Lung (tissue), 12 donors: ENCODE measurements around the gene MAP7. TPM values are rescaled to one million over a fixed set of nuclear protein-coding genes. Genes with fewer than 3 reads are reported as not detected.
"Not testable (repeated sequence)": the region's sequence is repeated elsewhere in the genome, so short reads cannot be mapped to it uniquely, and the experiment has no call there.

ENCODE experiments used
- ATAC-seq: fragments of 200-7000 bp; cut with Tn5 transposase; one replicate; pipeline ENCODE4 v1.9.1; 2020; ENCODE audit warnings: moderate number of reproducible peaks; ENCODE audit not compliant: insufficient read depth, low FRiP score
- DNase-seq, 3 donors: peaks; one replicate each; pipeline ENCODE4 v3.0.0-alpha.2; 2013 to 2017
- H3K27ac ChIP-seq, 2 donors: one replicate each; pipeline ENCODE4 v1.5.1; 2013; ENCODE audit warnings: mild to moderate bottlenecking in 2 of 2, moderate library complexity in 2 of 2, control low read depth in 1 of 2, inconsistent platforms in 1 of 2, low read depth in 1 of 2, low read length in 1 of 2
- H3K27me3 ChIP-seq, 3 donors: one replicate each; pipeline ENCODE4 v1.5.1; 2013; ENCODE audit warnings: low read length in 2 of 3; ENCODE audit not compliant: control insufficient read depth in 3 of 3, insufficient read depth in 3 of 3
- H3K36me3 ChIP-seq, 4 donors: one replicate each; pipeline ENCODE4 v1.5.1; 2013; ENCODE audit warnings: low read length in 4 of 4, mild to moderate bottlenecking in 1 of 4, moderate library complexity in 1 of 4; ENCODE audit not compliant: control insufficient read depth in 4 of 4, insufficient read depth in 4 of 4
- H3K4me1 ChIP-seq, 5 donors: one replicate each; pipeline ENCODE4 v1.5.1; 2013; ENCODE audit warnings: low read length in 5 of 5, mild to moderate bottlenecking in 2 of 5, moderate library complexity in 1 of 5; ENCODE audit not compliant: control insufficient read depth in 5 of 5, insufficient read depth in 5 of 5
- H3K4me3 ChIP-seq: one replicate; pipeline ENCODE4 v1.5.1; 2013; ENCODE audit warnings: mild to moderate bottlenecking, control low read depth, moderate library complexity
- H3K9ac ChIP-seq, 2 donors: one replicate each; pipeline ENCODE4 v1.5.1; 2013; ENCODE audit warnings: low read length in 2 of 2, control low read depth in 1 of 2; ENCODE audit not compliant: insufficient read depth in 1 of 2
- H3K9me3 ChIP-seq, 4 donors: one replicate each; pipeline ENCODE4 v1.5.1; 2013; ENCODE audit warnings: low read length in 3 of 4, mild to moderate bottlenecking in 1 of 4, moderate library complexity in 1 of 4; ENCODE audit not compliant: control insufficient read depth in 4 of 4, insufficient read depth in 3 of 4
- CTCF ChIP-seq: IDR thresholded peaks from 2 replicates; pipeline ENCODE4 v1.5.1; 2012; ENCODE audit warnings: mild to moderate bottlenecking; ENCODE audit errors: control extremely low read depth, extremely low read depth
- WGBS, 2 donors: extraction: QIAGEN DNeasy Blood & Tissue Kit; methylation state at CpG; one replicate each; pipeline ENCODE4 v1.1.7; 2013; 5-methylcytosine and 5-hydroxymethylcytosine counted together
- polyA plus RNA-seq, 2 donors: library from polyadenylated mRNA; stranded (reverse); fragments of 200-250 nt; gene quantifications; one replicate each; pipeline ENCODE4 v1.2.1, GENCODE V29; 2013
- total RNA-seq, 2 donors: library from RNA; depleted of rRNA in 1 of 2; stranded (reverse); fragments of >200 nt in 1 of 2; gene quantifications; one replicate each; pipeline ENCODE4 v1.2.1, GENCODE V29; 2014 to 2021
- donor health status: control.
- donor health status: control.
- donor health status: Bipolar disorder and iron deficiency.
- donor health status: healthy.
- donor health status: DM: yes; HTN: yes; CAD: no.

MAP7 gene
- total and polyA plus RNA-seq, 4 donors = 8.4 to 23.4 (median 12.3) TPM

GRCh38 chr6:136437246-136437645 lies 113.0 kb downstream of the MAP7 start:
- WGBS, 2 donors = 90 to 96% methylated on average over 3 of the region's 3 CpGs
- no peak for DNase-seq
- H3K9ac ChIP-seq = no peak overlapping the region
- no peaks in the 10 kb centered on the region for H3K9me3 ChIP-seq
- H3K36me3 ChIP-seq = no peaks in the 10 kb centered on the region
- H3K27me3 ChIP-seq = no peaks in the 10 kb centered on the region
- peaks cover 0 to 3% (median 0%) of the 10 kb centered on the region in 5 donors for H3K4me1 ChIP-seq
- no peak for ATAC-seq
- no peak overlapping the region for H3K4me3 ChIP-seq
- no peak overlapping the region for H3K27ac ChIP-seq
- no peak for TF ChIP-seq CTCF

GRCh38 chr6:136435101-136435500 lies 115.1 kb downstream of the MAP7 start:
- no peaks in the 10 kb centered on the region for H3K36me3 ChIP-seq
- peaks cover 0 to 5% (median 0%) of the 10 kb centered on the region in 3 donors for H3K27me3 ChIP-seq
- WGBS, 2 donors = 88 to 97% methylated on average over 2 of the region's 2 CpGs
- no peaks in the 10 kb centered on the region for H3K9me3 ChIP-seq
- no peak for DNase-seq
- no peak overlapping the region for H3K9ac ChIP-seq
- H3K4me3 ChIP-seq = no peak overlapping the region
- H3K4me1 ChIP-seq = peaks cover 0 to 5% (median 0%) of the 10 kb centered on the region in 5 donors
- no peak overlapping the region for H3K27ac ChIP-seq
- no peak for TF ChIP-seq CTCF
- ATAC-seq = no peak

- not testable (repeated sequence) for DNase-seq, H3K4me3 ChIP-seq, ATAC-seq, H3K4me1 ChIP-seq, H3K9ac ChIP-seq, H3K27me3 ChIP-seq, H3K27ac ChIP-seq, H3K9me3 ChIP-seq, H3K36me3 ChIP-seq
- 93 to 96% methylated on average over 5 of the region's 5 CpGs for WGBS, 2 donors
Observed at GRCh38 chr6:136431306-136431705, 118.9 kb downstream of the MAP7 start.

DNA sequence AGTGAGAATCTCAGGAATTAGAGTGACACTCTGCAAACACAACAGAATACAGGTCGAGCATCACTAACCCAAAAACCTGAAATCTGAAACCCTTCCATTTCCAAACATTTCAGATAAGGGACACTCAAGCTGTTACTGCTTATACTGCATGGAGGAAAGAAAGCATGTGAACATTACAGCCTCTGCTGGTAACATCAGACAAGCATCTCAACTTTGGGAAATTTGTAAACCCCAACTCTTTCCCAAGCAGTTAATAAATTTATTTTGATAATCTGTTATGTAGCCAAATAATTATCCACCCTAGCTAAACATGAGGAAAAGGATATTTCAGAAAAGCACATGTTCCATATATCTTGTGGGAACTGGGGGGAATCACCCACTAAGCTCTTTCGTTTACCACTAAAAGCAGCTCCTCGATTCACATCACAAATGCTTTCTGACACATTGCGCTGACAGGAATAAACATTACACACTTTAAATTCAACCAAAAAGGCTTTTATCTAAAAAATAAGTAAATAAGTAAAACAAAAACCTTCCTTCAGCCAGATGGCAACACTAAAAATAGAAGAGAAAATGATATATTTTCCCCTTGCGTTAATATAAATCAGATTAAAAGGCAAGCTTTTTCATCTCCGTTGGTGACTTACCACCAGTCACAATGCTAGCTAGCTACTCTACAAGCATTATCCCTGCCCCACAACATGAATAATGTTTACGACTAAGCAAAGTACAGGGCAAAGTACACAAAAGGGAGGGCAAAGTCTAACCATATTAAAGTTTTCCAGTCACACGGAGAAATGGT lies 120.8 kb downstream of the MAP7 start:
- peaks cover 0 to 5% (median 4%) of the 10 kb centered on the region in 3 donors for H3K27me3 ChIP-seq
- H3K4me1 ChIP-seq = peaks cover 0 to 2% (median 0%) of the 10 kb centered on the region in 5 donors
- H3K9me3 ChIP-seq = no peaks in the 10 kb centered on the region
- no peak for TF ChIP-seq CTCF
- no peak overlapping the region for H3K9ac ChIP-seq
- no peak for ATAC-seq
- peak in 1 of 3 donors; percentile 15 for DNase-seq
- H3K27ac ChIP-seq = no peak overlapping the region
- H3K4me3 ChIP-seq = no peak overlapping the region
- H3K36me3 ChIP-seq = no peaks in the 10 kb centered on the region
- WGBS, 2 donors = 47 to 68% methylated on average over 8 of the region's 8 CpGs
